ENCODE measurements around the gene ARNT2.
"Not testable (repeated sequence)": the region's sequence is repeated elsewhere in the genome, so short reads cannot be mapped to it uniquely, and the experiment has no call there.

ARNT2 gene

GRCh38 chr15:80633221-80633620 lies 229.0 kb downstream of the ARNT2 start:
- no peak for DNase-seq

- no peak for DNase-seq
Measured at GRCh38 chr15:80635953-80636352, 231.8 kb downstream of the ARNT2 start.

- no peak for DNase-seq
Measured at GRCh38 chr15:80636675-80637074, 232.5 kb downstream of the ARNT2 start.

- DNase-seq: no peak
Measured at GRCh38 chr15:80637747-80638146, 233.6 kb downstream of the ARNT2 start.

GRCh38 chr15:80638553-80639167 lies 234.5 kb downstream of the ARNT2 start:
- DNase-seq: no peak

GRCh38 chr15:80639168-80639555 lies 235.0 kb downstream of the ARNT2 start:
- no peak for DNase-seq

GRCh38 chr15:80640531-80641121 lies 236.4 kb downstream of the ARNT2 start:
- no peak for DNase-seq

- DNase-seq: no peak
Measured at GRCh38 chr15:80641384-80641783, 237.2 kb downstream of the ARNT2 start.

- DNase-seq: no peak
Measured at GRCh38 chr15:80643431-80643951, 239.3 kb downstream of the ARNT2 start.

- no peak for DNase-seq
Measured at GRCh38 chr15:80645494-80646065, 241.4 kb downstream of the ARNT2 start.

- not testable (repeated sequence) for DNase-seq
Measured at GRCh38 chr15:80647424-80647823, 243.2 kb downstream of the ARNT2 start.
